HepG2 (cell line): Measurements from ENCODE around the gene CAPN10. TPM values are rescaled to one million over a fixed set of nuclear protein-coding genes. Genes with fewer than 3 reads are reported as not detected.

ENCODE experiments used
- ATAC-seq: fragments of 200-7000 bp; cut with Tn5 transposase; 3 replicates; pipeline ENCODE4 v1.9.1; 2020; ENCODE audit warnings: mild to moderate bottlenecking, moderate library complexity
- BruUV-seq: library from RNA; stranded (reverse); fragments of 400-500 nt; replicated peaks from 2 replicates; lab custom pipeline; 2021; lab: Mats Ljungman, UMichigan
- CTCF ChIA-PET: fragments of 300-600 bp; formaldehyde crosslinking; extraction: SDS; loops from one replicate; lab custom pipeline; 2021; ENCODE audit warnings: low total read pairs, inconsistent platforms, low intra/inter-chr PET ratio; lab: Yijun Ruan, JAX
- POLR2A ChIA-PET: fragments of 350-600 bp; sonication (Branson Sonifier 250); formaldehyde crosslinking; loops from one replicate; lab custom pipeline; 2020; ENCODE audit warnings: antibody characterized with exemption, inconsistent platforms; lab: Yijun Ruan, JAX
- DNase-seq: peaks from one replicate; pipeline ENCODE4 v3.0.0-alpha.2; 2015; ENCODE audit warnings: low spot score
- FAIRE-seq: peaks from 3 replicates; lab custom pipeline; 2011; peaks lifted over from hg19 to GRCh38; lab: Jason Lieb, UNC
- H2AFZ ChIP-seq: one replicate; pipeline ENCODE4 v1.6.1; 2011; ENCODE audit warnings: low read length, inconsistent platforms
- H3K27ac ChIP-seq: fragments of 300-600 bp; 3 replicates; pipeline ENCODE4 v1.8.0; 2011; ENCODE audit warnings: mixed run types, mild to moderate bottlenecking, mixed read lengths, low read length, inconsistent platforms; ENCODE audit not compliant: insufficient read depth; ENCODE audit errors: extremely low read length
- H3K27me3 ChIP-seq, 2 experiments: fragments of 200-600 bp in 1 of 2; 2 replicates in 1 of 2; 3 replicates in 1 of 2; pipeline versions ENCODE4 v1.6.0 to v1.8.0; 2011; ENCODE audit warnings: low read length in 2 of 2, mild to moderate bottlenecking in 2 of 2, moderate library complexity in 2 of 2, inconsistent platforms in 1 of 2; ENCODE audit not compliant: insufficient read depth in 2 of 2, control insufficient read depth in 1 of 2
- H3K36me3 ChIP-seq, 2 experiments: fragments of 200-600 bp in 1 of 2; replicated peaks in 1 of 2; 2 replicates in 1 of 2; 3 replicates in 1 of 2; pipeline versions ENCODE4 v1.5.1 to v1.8.0; 2011; ENCODE audit warnings: low read length in 2 of 2, inconsistent platforms in 1 of 2; ENCODE audit not compliant: insufficient read depth in 2 of 2, control insufficient read depth in 1 of 2
- H3K4me1 ChIP-seq: 2 replicates; pipeline ENCODE4 v1.5.1; 2012; ENCODE audit warnings: low read length, inconsistent platforms; ENCODE audit not compliant: insufficient read depth
- H3K4me2 ChIP-seq: 2 replicates; pipeline ENCODE4 v1.6.0; 2011; ENCODE audit warnings: low read depth, low read length, inconsistent platforms
- H3K4me3 ChIP-seq, 3 experiments: fragments of 200-600 bp in 1 of 3; sonication (generic), shearing (Covaris generic) in 1 of 3; replicated peaks in 1 of 3; 2 replicates each; pipeline ENCODE4 v1.5.1; 2011 to 2016; ENCODE audit warnings: low read length in 3 of 3, inconsistent platforms in 2 of 3, low read depth in 2 of 3, mild to moderate bottlenecking in 2 of 3, control low read depth in 1 of 3, mixed read lengths in 1 of 3; ENCODE audit not compliant: insufficient read depth in 1 of 3
- H3K79me2 ChIP-seq: one replicate; pipeline ENCODE4 v1.6.1; 2011; ENCODE audit warnings: low read length, inconsistent platforms; ENCODE audit not compliant: insufficient read depth
- H3K9ac ChIP-seq: 2 replicates; pipeline ENCODE4 v1.6.0; 2011; ENCODE audit warnings: mild to moderate bottlenecking, low read depth, low read length, inconsistent platforms; ENCODE audit not compliant: insufficient read depth
- H3K9me3 ChIP-seq: 2 replicates; pipeline ENCODE4 v1.5.1; 2012; ENCODE audit warnings: mild to moderate bottlenecking, low read length
- H4K20me1 ChIP-seq: 2 replicates; pipeline ENCODE4 v1.6.0; 2011; ENCODE audit warnings: inconsistent platforms, mild to moderate bottlenecking, low read length, moderate library complexity; ENCODE audit not compliant: insufficient read depth
- HIVEP1 ChIP-seq: sonication (generic); formaldehyde crosslinking; IDR thresholded peaks from 2 replicates; pipeline ENCODE4 v1.4.0; 2020; ENCODE audit warnings: mild to moderate bottlenecking, missing genetic modification reagents
- HNF4G ChIP-seq, 2 experiments: sonication (generic) in 1 of 2; formaldehyde crosslinking in 1 of 2; IDR thresholded peaks; 2 replicates each; pipeline versions ENCODE4 v1.4.0 to v1.6.1; 2011 to 2020; ENCODE audit warnings: borderline replicate concordance in 2 of 2, low read depth in 2 of 2, mild to moderate bottlenecking in 2 of 2, low read length in 1 of 2, missing genetic modification reagents in 1 of 2, moderate library complexity in 1 of 2
- MED8 ChIP-seq: sonication (generic); formaldehyde crosslinking; IDR thresholded peaks from 2 replicates; pipeline ENCODE4 v1.8.1; 2023; ENCODE audit warnings: mild to moderate bottlenecking, missing genetic modification reagents; ENCODE audit not compliant: insufficient replicate concordance
- SIN3B ChIP-seq: fragments of 150-350 bp; IDR thresholded peaks from 2 replicates; pipeline ENCODE4 v1.6.1; 2014; ENCODE audit warnings: low read length
- SKI ChIP-seq: fragments of 450-650 bp; IDR thresholded peaks from one replicate; pipeline ENCODE4 v1.6.1; 2018; ENCODE audit warnings: mild to moderate bottlenecking; ENCODE audit not compliant: partially characterized antibody
- ZEB1 ChIP-seq: IDR thresholded peaks from 2 replicates; pipeline ENCODE4 v1.6.1; 2012; ENCODE audit warnings: mild to moderate bottlenecking, low read depth, inconsistent platforms; ENCODE audit not compliant: insufficient replicate concordance
- ZFP62 ChIP-seq: sonication (generic); formaldehyde crosslinking; IDR thresholded peaks from 2 replicates; pipeline ENCODE4 v1.4.0; 2020; ENCODE audit warnings: missing genetic modification reagents
- ZFX ChIP-seq: sonication (generic); formaldehyde crosslinking; IDR thresholded peaks from 2 replicates; pipeline ENCODE4 v1.4.0; 2020; ENCODE audit warnings: mild to moderate bottlenecking, low read depth, missing genetic modification reagents, moderate library complexity
- ZNF724P ChIP-seq: sonication (generic); formaldehyde crosslinking; IDR thresholded peaks from 2 replicates; pipeline ENCODE4 v1.8.0; 2022; ENCODE audit warnings: missing genetic modification reagents, borderline replicate concordance
- ZSCAN31 ChIP-seq: sonication (generic); formaldehyde crosslinking; IDR thresholded peaks from 2 replicates; pipeline ENCODE4 v1.5.0; 2020; ENCODE audit warnings: low read depth, mild to moderate bottlenecking, missing genetic modification reagents
- WGBS: methylation state at CpG from one replicate; pipeline ENCODE4 v1.1.6; 2017; ENCODE audit warnings: low lambda C conversion rate; 5-methylcytosine and 5-hydroxymethylcytosine counted together
- in situ Hi-C: cut with HindIII; loops from 2 replicates; pipeline ENCODE4 v1.10.0; 2017; ENCODE audit warnings: low pct_unique_long_range_greater_than_20kb; ENCODE audit not compliant: extremely low pct_ligation_motif_present
- intact Hi-C: fragments of 100-400 bp; cut with micrococcal nuclease; formaldehyde crosslinking; loops from one replicate; pipeline ENCODE4 v1.10.0; 2022; ENCODE audit not compliant: unreplicated experiment
- polyA plus RNA-seq, 8 experiments: library from polyadenylated mRNA; depleted of rRNA in 3 of 8; stranded (reverse) in 7 of 8; unstranded in 1 of 8; fragments of >200 nt; fragmentation: Illumina TruSeq in 4 of 8; extraction: Trizol in 4 of 8; gene quantifications; 2 replicates each; pipeline versions ENCODE4 v1.2.1 to v1.2.3, GENCODE V29; 2011 to 2016; ENCODE audit warnings: low read depth in 4 of 8, missing spikeins in 1 of 8, mixed read lengths in 1 of 8; ENCODE audit not compliant: insufficient read depth in 1 of 8
- total RNA-seq, 5 experiments: library from RNA; depleted of rRNA; stranded (reverse); fragments of >200 nt; fragmentation: Illumina TruSeq; extraction: Trizol; gene quantifications; 2 replicates each; pipeline ENCODE4 v1.2.3, GENCODE V29; 2016; ENCODE audit warnings: low read depth in 1 of 5
- TF ChIP-seq, protein P1 (sequence below): IDR thresholded peaks from 2 replicates; pipeline ENCODE4 v1.6.1; 2016
- TF ChIP-seq, protein P2 (sequence below): sonication (generic); formaldehyde crosslinking; IDR thresholded peaks from 2 replicates; pipeline ENCODE4 v1.8.0; 2022; ENCODE audit warnings: mild to moderate bottlenecking, missing genetic modification reagents
- TF ChIP-seq, protein P3 (sequence below): sonication (generic); formaldehyde crosslinking; IDR thresholded peaks from 2 replicates; pipeline ENCODE4 v1.4.0; 2020; ENCODE audit warnings: missing genetic modification reagents, borderline replicate concordance
- TF ChIP-seq, protein P4 (sequence below): sonication (generic); formaldehyde crosslinking; IDR thresholded peaks from 2 replicates; pipeline ENCODE4 v1.5.0; 2020; ENCODE audit warnings: mild to moderate bottlenecking, missing genetic modification reagents

Gene CAPN10
- total and polyA plus RNA-seq, 2 of the 13 experiments (the other 11 are each of a cell fraction or from before 2014, with no cell fraction given) = 27.6 to 32.4 TPM

DNA sequence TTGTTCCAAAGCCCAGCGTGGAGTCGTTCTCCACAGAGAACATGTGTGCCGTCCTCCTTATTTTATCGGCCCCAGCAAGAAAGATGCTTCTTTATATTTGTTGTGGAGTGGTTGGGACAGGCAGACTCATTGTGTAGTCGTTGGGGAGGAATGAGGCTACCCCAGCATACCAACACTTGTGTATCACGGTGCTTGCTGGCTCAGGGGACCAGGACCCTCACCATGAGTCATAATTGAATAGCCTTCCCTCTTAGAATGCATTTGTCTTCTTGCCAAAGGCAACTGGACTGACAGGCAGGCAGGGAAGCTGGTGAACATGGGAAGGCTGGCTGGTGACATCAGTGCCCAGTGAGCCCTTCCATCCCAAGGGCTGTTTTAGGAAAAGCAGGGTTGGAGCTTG lies 4.7 kb downstream of the CAPN10 start:
- no TSS peak for BruUV-seq
- Histone ChIP-seq H3K79me2 (peaks cover 34% of the 10 kb centered on the region), H3K27ac (no peak overlapping the region), H4K20me1 (0 out of 2 replicates have a peak, but pooled peaks cover 3% of the 10 kb centered on the region), H3K4me2 (no peak overlapping the region), H3K9me3 (no peaks in the 10 kb centered on the region), H3K4me3 (no peak overlapping the region), H3K9ac (no peak overlapping the region), H3K27me3 (no peaks in the 10 kb centered on the region), H3K36me3 (peaks cover 22 to 36% of the 10 kb centered on the region in 2 experiments), H3K4me1 (peaks cover 31% of the 10 kb centered on the region), H2AFZ (no peak overlapping the region)
- in situ Hi-C loops (no loop called here), intact Hi-C loops (no loop called here)
- 95% methylated on average over 6 of the region's 6 CpGs for WGBS
- ChIA-PET POLR2A (no interaction called here), CTCF (no interaction called here)
- ATAC-seq (no peak), FAIRE-seq (no peak), DNase-seq (no peak)
- no peak for TF ChIP-seq HNF4G (IDR thresholded peaks at IDR 0.05; ENCODE audit: borderline replicate concordance, low read depth, low read length)
- TF ChIP-seq HNF4G (CRISPR knock-in tag; IDR thresholded peaks at IDR 0.05; ENCODE audit: borderline replicate concordance, low read depth) = no peak
- TF ChIP-seq, protein P1, sequence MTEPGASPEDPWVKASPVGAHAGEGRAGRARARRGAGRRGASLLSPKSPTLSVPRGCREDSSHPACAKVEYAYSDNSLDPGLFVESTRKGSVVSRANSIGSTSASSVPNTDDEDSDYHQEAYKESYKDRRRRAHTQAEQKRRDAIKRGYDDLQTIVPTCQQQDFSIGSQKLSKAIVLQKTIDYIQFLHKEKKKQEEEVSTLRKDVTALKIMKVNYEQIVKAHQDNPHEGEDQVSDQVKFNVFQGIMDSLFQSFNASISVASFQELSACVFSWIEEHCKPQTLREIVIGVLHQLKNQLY (CRISPR knock-in tag) = no peak
- TF ChIP-seq, protein P2, sequence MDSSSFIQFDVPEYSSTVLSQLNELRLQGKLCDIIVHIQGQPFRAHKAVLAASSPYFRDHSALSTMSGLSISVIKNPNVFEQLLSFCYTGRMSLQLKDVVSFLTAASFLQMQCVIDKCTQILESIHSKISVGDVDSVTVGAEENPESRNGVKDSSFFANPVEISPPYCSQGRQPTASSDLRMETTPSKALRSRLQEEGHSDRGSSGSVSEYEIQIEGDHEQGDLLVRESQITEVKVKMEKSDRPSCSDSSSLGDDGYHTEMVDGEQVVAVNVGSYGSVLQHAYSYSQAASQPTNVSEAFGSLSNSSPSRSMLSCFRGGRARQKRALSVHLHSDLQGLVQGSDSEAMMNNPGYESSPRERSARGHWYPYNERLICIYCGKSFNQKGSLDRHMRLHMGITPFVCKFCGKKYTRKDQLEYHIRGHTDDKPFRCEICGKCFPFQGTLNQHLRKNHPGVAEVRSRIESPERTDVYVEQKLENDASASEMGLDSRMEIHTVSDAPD = no peak
- no peak for TF ChIP-seq MED8 (CRISPR knock-in tag)
- TF ChIP-seq ZNF724P = no peak
- TF ChIP-seq ZFP62 (CRISPR knock-in tag) = no peak
- TF ChIP-seq, protein P3, sequence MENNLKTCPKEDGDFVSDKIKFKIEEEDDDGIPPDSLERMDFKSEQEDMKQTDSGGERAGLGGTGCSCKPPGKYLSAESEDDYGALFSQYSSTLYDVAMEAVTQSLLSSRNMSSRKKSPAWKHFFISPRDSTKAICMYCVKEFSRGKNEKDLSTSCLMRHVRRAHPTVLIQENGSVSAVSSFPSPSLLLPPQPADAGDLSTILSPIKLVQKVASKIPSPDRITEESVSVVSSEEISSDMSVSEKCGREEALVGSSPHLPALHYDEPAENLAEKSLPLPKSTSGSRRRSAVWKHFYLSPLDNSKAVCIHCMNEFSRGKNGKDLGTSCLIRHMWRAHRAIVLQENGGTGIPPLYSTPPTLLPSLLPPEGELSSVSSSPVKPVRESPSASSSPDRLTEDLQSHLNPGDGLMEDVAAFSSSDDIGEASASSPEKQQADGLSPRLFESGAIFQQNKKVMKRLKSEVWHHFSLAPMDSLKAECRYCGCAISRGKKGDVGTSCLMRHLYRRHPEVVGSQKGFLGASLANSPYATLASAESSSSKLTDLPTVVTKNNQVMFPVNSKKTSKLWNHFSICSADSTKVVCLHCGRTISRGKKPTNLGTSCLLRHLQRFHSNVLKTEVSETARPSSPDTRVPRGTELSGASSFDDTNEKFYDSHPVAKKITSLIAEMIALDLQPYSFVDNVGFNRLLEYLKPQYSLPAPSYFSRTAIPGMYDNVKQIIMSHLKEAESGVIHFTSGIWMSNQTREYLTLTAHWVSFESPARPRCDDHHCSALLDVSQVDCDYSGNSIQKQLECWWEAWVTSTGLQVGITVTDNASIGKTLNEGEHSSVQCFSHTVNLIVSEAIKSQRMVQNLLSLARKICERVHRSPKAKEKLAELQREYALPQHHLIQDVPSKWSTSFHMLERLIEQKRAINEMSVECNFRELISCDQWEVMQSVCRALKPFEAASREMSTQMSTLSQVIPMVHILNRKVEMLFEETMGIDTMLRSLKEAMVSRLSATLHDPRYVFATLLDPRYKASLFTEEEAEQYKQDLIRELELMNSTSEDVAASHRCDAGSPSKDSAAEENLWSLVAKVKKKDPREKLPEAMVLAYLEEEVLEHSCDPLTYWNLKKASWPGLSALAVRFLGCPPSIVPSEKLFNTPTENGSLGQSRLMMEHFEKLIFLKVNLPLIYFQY (CRISPR knock-in tag) = no peak
- TF ChIP-seq ZFX (CRISPR knock-in tag) = no peak
- TF ChIP-seq, protein P4, sequence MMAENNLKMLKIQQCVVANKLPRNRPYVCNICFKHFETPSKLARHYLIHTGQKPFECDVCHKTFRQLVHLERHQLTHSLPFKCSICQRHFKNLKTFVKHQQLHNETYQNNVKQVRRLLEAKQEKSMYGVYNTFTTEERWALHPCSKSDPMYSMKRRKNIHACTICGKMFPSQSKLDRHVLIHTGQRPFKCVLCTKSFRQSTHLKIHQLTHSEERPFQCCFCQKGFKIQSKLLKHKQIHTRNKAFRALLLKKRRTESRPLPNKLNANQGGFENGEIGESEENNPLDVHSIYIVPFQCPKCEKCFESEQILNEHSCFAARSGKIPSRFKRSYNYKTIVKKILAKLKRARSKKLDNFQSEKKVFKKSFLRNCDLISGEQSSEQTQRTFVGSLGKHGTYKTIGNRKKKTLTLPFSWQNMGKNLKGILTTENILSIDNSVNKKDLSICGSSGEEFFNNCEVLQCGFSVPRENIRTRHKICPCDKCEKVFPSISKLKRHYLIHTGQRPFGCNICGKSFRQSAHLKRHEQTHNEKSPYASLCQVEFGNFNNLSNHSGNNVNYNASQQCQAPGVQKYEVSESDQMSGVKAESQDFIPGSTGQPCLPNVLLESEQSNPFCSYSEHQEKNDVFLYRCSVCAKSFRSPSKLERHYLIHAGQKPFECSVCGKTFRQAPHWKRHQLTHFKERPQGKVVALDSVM (CRISPR knock-in tag) = no peak
- no peak for TF ChIP-seq SKI
- no peak for TF ChIP-seq ZSCAN31 (CRISPR knock-in tag)
- TF ChIP-seq HIVEP1 (CRISPR knock-in tag) = no peak
- TF ChIP-seq ZEB1 = no peak
- TF ChIP-seq SIN3B = no peak
